HG02970 (cell line): ENCODE data around the gene WDR88.

Experiments
- ATAC-seq: cut with Tn5 transposase; IDR thresholded peaks from one replicate; pipeline ENCODE4 v1.9.1; 2021; ENCODE audit warnings: mild to moderate bottlenecking, moderate library complexity, moderate number of reproducible peaks; ENCODE audit not compliant: unreplicated experiment, low FRiP score

WDR88 gene

GRCh38 chr19:33194886-33195644 is 63.2 kb downstream of the WDR88 start:
- ATAC-seq: no peak

GRCh38 chr19:33195645-33196347 is 63.9 kb downstream of the WDR88 start:
- ATAC-seq: no peak

- no peak for ATAC-seq
Observed at GRCh38 chr19:33196446-33197193, 64.7 kb downstream of the WDR88 start.

DNA sequence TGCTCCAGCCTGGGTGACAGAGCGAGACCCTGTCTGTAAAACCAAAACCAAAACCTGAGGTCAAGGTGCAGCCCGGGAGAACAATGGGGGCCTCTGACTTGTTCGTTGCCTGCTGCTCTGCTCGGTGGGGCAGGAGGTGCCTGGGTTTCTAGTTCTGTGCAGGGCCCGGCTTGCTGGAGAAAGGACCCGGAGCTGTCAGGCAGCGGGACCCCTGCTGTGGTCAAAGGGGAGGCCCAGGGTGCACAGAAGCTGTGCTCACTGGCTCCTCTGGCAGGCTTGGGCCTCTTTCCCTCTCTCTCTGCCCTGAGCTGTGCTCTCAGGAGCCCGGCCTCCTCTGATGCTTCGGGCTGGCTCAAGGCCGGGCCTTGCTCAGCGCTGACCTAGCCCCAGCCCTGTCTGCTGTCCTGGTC is 65.7 kb downstream of the WDR88 start:
- no peak for ATAC-seq

- ATAC-seq: no peak
Observed at GRCh38 chr19:33198169-33198568, 66.3 kb downstream of the WDR88 start.

- no peak for ATAC-seq
Observed at GRCh38 chr19:33199441-33200265, 67.7 kb downstream of the WDR88 start.

- no peak for ATAC-seq
Observed at GRCh38 chr19:33201473-33201872, 69.6 kb downstream of the WDR88 start.

- no peak for ATAC-seq
Observed at GRCh38 chr19:33201886-33202545, 70.1 kb downstream of the WDR88 start.

GRCh38 chr19:33202546-33203507 is 70.9 kb downstream of the WDR88 start:
- ATAC-seq: no peak

GRCh38 chr19:33203529-33203928 is 71.6 kb downstream of the WDR88 start:
- ATAC-seq: no peak

GRCh38 chr19:33204136-33204973 is 72.4 kb downstream of the WDR88 start:
- no peak for ATAC-seq

DNA sequence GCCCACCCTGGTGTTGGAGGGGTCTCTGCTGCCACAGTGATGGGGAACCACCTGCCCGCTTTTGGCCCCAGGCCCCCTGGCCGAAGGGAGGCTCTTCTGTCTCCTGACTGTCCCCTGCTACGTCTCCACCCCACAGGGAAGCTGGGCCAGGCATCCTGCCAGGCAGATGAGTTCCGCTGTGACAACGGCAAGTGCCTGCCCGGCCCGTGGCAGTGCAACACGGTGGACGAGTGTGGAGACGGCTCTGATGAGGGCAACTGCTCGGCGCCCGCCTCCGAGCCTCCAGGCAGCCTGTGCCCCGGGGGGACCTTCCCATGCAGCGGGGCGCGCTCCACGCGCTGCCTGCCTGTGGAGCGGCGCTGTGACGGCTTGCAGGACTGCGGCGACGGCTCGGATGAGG is 73.2 kb downstream of the WDR88 start:
- no peak for ATAC-seq

GRCh38 chr19:33205531-33206260 is 73.8 kb downstream of the WDR88 start:
- no peak for ATAC-seq

- ATAC-seq: no peak
Observed at GRCh38 chr19:33206261-33207039, 74.5 kb downstream of the WDR88 start.

DNA sequence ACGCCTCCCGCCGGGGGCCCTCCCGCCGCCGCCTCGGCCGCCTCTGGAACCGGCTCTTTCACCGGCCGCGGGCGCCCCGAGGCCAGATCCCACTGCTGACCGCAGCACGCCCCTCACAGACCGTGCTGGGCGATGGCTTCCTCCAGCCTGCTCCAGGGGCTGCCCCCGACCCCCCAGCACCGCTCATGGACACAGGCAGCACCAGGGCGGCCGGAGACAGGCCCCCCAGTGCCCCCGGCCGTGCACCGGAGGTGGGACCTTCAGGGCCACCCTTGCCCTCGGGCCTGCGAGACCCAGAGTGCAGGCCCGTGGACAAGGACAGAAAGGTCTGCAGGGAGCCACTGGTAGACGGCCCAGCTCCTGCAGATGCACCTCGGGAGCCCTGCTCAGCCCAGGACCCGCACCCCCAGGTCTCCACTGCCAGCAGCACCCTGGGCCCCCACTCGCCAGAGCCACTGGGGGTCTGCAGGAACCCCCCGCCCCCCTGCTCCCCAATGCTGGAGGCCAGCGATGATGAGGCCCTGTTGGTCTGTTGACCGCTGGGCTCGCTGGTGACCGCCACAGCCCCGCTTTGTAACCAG is 75.2 kb downstream of the WDR88 start:
- no peak for ATAC-seq

GRCh38 chr19:33207903-33208302 is 76.0 kb downstream of the WDR88 start:
- ATAC-seq: no peak
